ENCODE data around the gene CFAP58.

Gene CFAP58

GRCh38 chr10:104337521-104337984 lies 16.1 kb upstream of the CFAP58 start:
- Mint-ChIP-seq H3K27me3 (ENCODE audit: low read depth) (peaks cover 3% of the 10 kb centered on the region), H3K9me3 (no peaks in the 10 kb centered on the region), H3K4me3 (peak overlapping the region; percentile 93 to 96 (median 96)), H3K27ac (peak overlapping the region; percentile 97 to 100 (median 99)), H3K4me1 (peaks cover 56% of the 10 kb centered on the region), H3K36me3 (ENCODE audit: low read depth) (no peaks in the 10 kb centered on the region)
- no peak for TF ChIP-seq CTCF (IDR thresholded peaks at IDR 0.05; ENCODE audit: unreplicated experiment in 3 of 3)

- peak; percentile 27 to 49 (median 27) for TF ChIP-seq CTCF (IDR thresholded peaks at IDR 0.05; ENCODE audit: unreplicated experiment in 3 of 3)
These were observed 15.5 kb upstream of the CFAP58 start, which contains the start of gene ITPRIP for GRCh38 chr10:104337985-104338735. Gene ITPRIP (minus strand): TSS chr10:104338465. CDS start chr10:104316051, 22,414 bp downstream.

GRCh38 chr10:104339469-104340110 lies 14.0 kb upstream of the CFAP58 start:
- peak overlapping the region; percentile 97 to 100 (median 99) for H3K27ac Mint-ChIP-seq
- peaks cover 4% of the 10 kb centered on the region for H3K27me3 Mint-ChIP-seq (ENCODE audit: low read depth)
- no peaks in the 10 kb centered on the region for H3K9me3 Mint-ChIP-seq
- peak overlapping the region; percentile 93 to 96 (median 96) for H3K4me3 Mint-ChIP-seq
- TF ChIP-seq CTCF (IDR thresholded peaks at IDR 0.05; ENCODE audit: unreplicated experiment in 3 of 3): no peak
- peaks cover 36% of the 10 kb centered on the region for H3K4me1 Mint-ChIP-seq
- no peaks in the 10 kb centered on the region for H3K36me3 Mint-ChIP-seq (ENCODE audit: low read depth)

More at GRCh38 chr10:104337985-104338735, 15.5 kb upstream of the CFAP58 start, which contains the start of gene ITPRIP:
- Mint-ChIP-seq H3K4me1 (peaks cover 50% of the 10 kb centered on the region), H3K36me3 (ENCODE audit: low read depth) (no peaks in the 10 kb centered on the region), H3K27ac (peak within 1 kb of the TSS; percentile 97 to 100 (median 99)), H3K4me3 (peak within 1 kb of the TSS; percentile 93 to 96 (median 96)), H3K27me3 (ENCODE audit: low read depth) (no peaks in the 10 kb centered on the region), H3K9me3 (no peaks in the 10 kb centered on the region)

- no peaks in the 10 kb centered on the region for H3K9me3 Mint-ChIP-seq
- TF ChIP-seq CTCF (IDR thresholded peaks at IDR 0.05; ENCODE audit: unreplicated experiment in 3 of 3): no peak
- H3K36me3 Mint-ChIP-seq (ENCODE audit: low read depth): no peaks in the 10 kb centered on the region
- H3K4me3 Mint-ChIP-seq: peak overlapping the region; percentile 93 to 96 (median 96)
- peak overlapping the region; percentile 97 to 100 (median 99) for H3K27ac Mint-ChIP-seq
- H3K27me3 Mint-ChIP-seq (ENCODE audit: low read depth): peaks cover 4% of the 10 kb centered on the region
- peaks cover 30% of the 10 kb centered on the region for H3K4me1 Mint-ChIP-seq
These were observed 13.5 kb upstream of the CFAP58 start for GRCh38 chr10:104340111-104340526.

- H3K36me3 Mint-ChIP-seq (ENCODE audit: low read depth): no peaks in the 10 kb centered on the region
- peak overlapping the region in 1 of 3 experiments; percentile 93 for H3K4me3 Mint-ChIP-seq
- no peak for TF ChIP-seq CTCF (IDR thresholded peaks at IDR 0.05; ENCODE audit: unreplicated experiment in 3 of 3)
- H3K27ac Mint-ChIP-seq: peak overlapping the region in 2 of 3 experiments; percentile 97 to 99
- H3K9me3 Mint-ChIP-seq: no peaks in the 10 kb centered on the region
- H3K4me1 Mint-ChIP-seq: peaks cover 26% of the 10 kb centered on the region
- H3K27me3 Mint-ChIP-seq (ENCODE audit: low read depth): peaks cover 4% of the 10 kb centered on the region
These were observed 13.0 kb upstream of the CFAP58 start for GRCh38 chr10:104340641-104341040.

All from nephron (organoid).